Heart left ventricle (tissue), 16 donors: Measurements from ENCODE around the gene NCAPG. TPM values are rescaled to one million over a fixed set of nuclear protein-coding genes. Genes with fewer than 3 reads are reported as not detected.

Experiments used
- ATAC-seq, 4 donors: fragments of 200-7000 bp; cut with Tn5 transposase; one replicate each; pipeline ENCODE4 v1.9.1; 2020 to 2022; ENCODE audit warnings: moderate library complexity in 4 of 4, mild to moderate bottlenecking in 3 of 4, moderate number of reproducible peaks in 1 of 4
- DNase-seq, 5 donors: peaks; one replicate each; pipeline ENCODE4 v3.0.0-alpha.2; 2020
- H3K27ac ChIP-seq, 12 donors: fragments of 200-600 bp; sonication (generic) in 4 of 12; one replicate each; pipeline versions ENCODE4 v1.5.0 to v1.8.0; 2016 to 2022; ENCODE audit warnings: mild to moderate bottlenecking in 2 of 12
- H3K27me3 ChIP-seq, 9 donors: fragments of 200-600 bp; sonication (generic) in 2 of 9; one replicate each; pipeline versions ENCODE4 v1.5.1 to v1.8.0; 2016 to 2022; ENCODE audit warnings: mild to moderate bottlenecking in 3 of 9
- H3K36me3 ChIP-seq, 9 donors: fragments of 200-600 bp; sonication (generic) in 2 of 9; one replicate each; pipeline versions ENCODE4 v1.5.0 to v1.8.0; 2018 to 2022; ENCODE audit warnings: mild to moderate bottlenecking in 2 of 9
- H3K4me1 ChIP-seq, 12 donors: fragments of 200-600 bp; sonication (generic) in 4 of 12; one replicate each; pipeline versions ENCODE4 v1.5.0 to v1.8.0; 2016 to 2022; ENCODE audit warnings: mild to moderate bottlenecking in 3 of 12
- H3K4me3 ChIP-seq, 12 donors: fragments of 200-600 bp; sonication (generic) in 4 of 12; one replicate each; pipeline versions ENCODE4 v1.5.0 to v1.8.0; 2017 to 2022; ENCODE audit warnings: mild to moderate bottlenecking in 9 of 12, moderate library complexity in 4 of 12
- H3K9me3 ChIP-seq, 12 donors: fragments of 200-600 bp; sonication (generic) in 4 of 12; one replicate each; pipeline versions ENCODE4 v1.5.0 to v1.8.0; 2016 to 2022; ENCODE audit warnings: mild to moderate bottlenecking in 1 of 12
- CTCF ChIP-seq, 12 donors: fragments of 200-600 bp; sonication (generic) in 4 of 12; IDR thresholded peaks; one replicate each; pipeline versions ENCODE4 v1.5.0 to v1.8.0; 2018 to 2022; ENCODE audit warnings: antibody characterized with exemption in 12 of 12, mild to moderate bottlenecking in 5 of 12
- POLR2A ChIP-seq, 2 donors: fragments of 450-650 bp; IDR thresholded peaks; one replicate each; pipeline ENCODE4 v1.6.1; 2017; ENCODE audit warnings: antibody characterized with exemption in 2 of 2, mild to moderate bottlenecking in 2 of 2, moderate library complexity in 2 of 2
- WGBS, 4 donors: extraction: QIAGEN DNeasy Blood & Tissue Kit in 2 of 4; methylation state at CpG; one replicate each; pipeline versions ENCODE4 v1.1.5 to v1.1.7; 2013 to 2018; 5-methylcytosine and 5-hydroxymethylcytosine counted together
- intact Hi-C, 10 donors: fragments of 100-400 bp; cut with DNase I; formaldehyde crosslinking; loops; one replicate each; pipeline versions ENCODE4 v1.11.1 to v1.14.2; 2022
- polyA plus RNA-seq, 2 donors: library from polyadenylated mRNA; stranded (reverse); fragments of 200-250 nt; gene quantifications; one replicate each; pipeline ENCODE4 v1.2.3, GENCODE V29; 2013
- total RNA-seq, 9 donors: library from RNA; depleted of rRNA in 2 of 9; stranded (reverse); fragments of >200 nt in 2 of 9; fragmentation: NEBNext Ultra II Directional in 3 of 9; extraction: Animal tissue kit (Norgen Biotek cat#: 25700) in 3 of 9; gene quantifications; one replicate each; pipeline versions ENCODE4 v1.1.0 to v1.2.4, GENCODE V29; 2016 to 2023
- donor health status: ischemic (EF 13 %, LVEDD 7.1; RV severe dilation, severe dysfunction).
- donor health status: healthy with polysubstance abuse.
- donor health status: DM: no; HTN: yes; CAD: no.
- donor health status: DM: no; HTN: no; CAD: no.
- donor health status: ischemic (EF 25% LVEDD 6.9; RV normal size, moderate dysfunction).
- donor health status: ischemic (EF 25% LVEDD 5.7; RV mildly dilated, moderate dysfunction).
- donor health status: healthy.
- donor health status: DM: yes; HTN: yes; CAD: no.
- donor health status: ischemic (EF 35%, LVEDD 5.7; RV mildly dilated, moderate dysfunction).
- donor health status: nonischemic (EF 11% LVEDD 7.7; RV severe dilation, severe dysfunction).
- donor health status: DM: yes; HTN: yes; CAD: no.
- donor health status: PGD.
- donor health status: ischemic (EF 29% LVEDD 5.4; RV normal size, mild dysfunction).
- donor health status: nonischemic (EF 23%, LVEDD 6.1; RV moderate dilation, normal function).

NCAPG gene
- total and polyA plus RNA-seq, 11 donors = 0.08 to 5.4 (median 0.60) TPM; not detected in 1

GRCh38 chr4:17875402-17876070 lies 64.8 kb downstream of the NCAPG start:
- intact Hi-C loops = no loop called here
- Histone ChIP-seq H3K9me3 (no peaks in the 10 kb centered on the region), H3K27ac (no peak overlapping the region), H3K4me1 (no peaks in the 10 kb centered on the region), H3K36me3 (no peaks in the 10 kb centered on the region), H3K4me3 (no peak overlapping the region), H3K27me3 (no peaks in the 10 kb centered on the region)
- ATAC-seq (no peak), DNase-seq (no peak)
- 96 to 98% (median 97%) methylated on average over 4 of the region's 4 CpGs for WGBS, 4 donors
- TF ChIP-seq CTCF (IDR thresholded peaks at IDR 0.05) (no peak), POLR2A (IDR thresholded peaks at IDR 0.05) (no peak)

- no peak for ATAC-seq
- DNase-seq = no peak
- no peaks in the 10 kb centered on the region for H3K27me3 ChIP-seq
- H3K4me3 ChIP-seq = no peak overlapping the region
- H3K27ac ChIP-seq = no peak overlapping the region
- intact Hi-C loops = no loop called here
- H3K9me3 ChIP-seq = no peaks in the 10 kb centered on the region
- no peaks in the 10 kb centered on the region for H3K4me1 ChIP-seq
- TF ChIP-seq POLR2A (IDR thresholded peaks at IDR 0.05) (no peak), CTCF (IDR thresholded peaks at IDR 0.05) (no peak)
- no peaks in the 10 kb centered on the region for H3K36me3 ChIP-seq
- 97 to 99% (median 98%) methylated on average over 4 of the region's 4 CpGs for WGBS, 4 donors
These were observed 66.2 kb downstream of the NCAPG start for GRCh38 chr4:17876943-17877342.

- no peaks in the 10 kb centered on the region for H3K4me1 ChIP-seq
- no peaks in the 10 kb centered on the region for H3K36me3 ChIP-seq
- 88 to 95% (median 91%) methylated on average over 5 of the region's 5 CpGs for WGBS, 4 donors
- TF ChIP-seq CTCF (IDR thresholded peaks at IDR 0.05) (no peak), POLR2A (IDR thresholded peaks at IDR 0.05) (no peak)
- ATAC-seq = no peak
- H3K9me3 ChIP-seq = no peaks in the 10 kb centered on the region
- no peak for DNase-seq
- no peak overlapping the region for H3K27ac ChIP-seq
- H3K4me3 ChIP-seq = no peak overlapping the region
- intact Hi-C loops = no loop called here
- H3K27me3 ChIP-seq = no peaks in the 10 kb centered on the region
These were observed 66.9 kb downstream of the NCAPG start for GRCh38 chr4:17877661-17878060.

- ATAC-seq (no peak), DNase-seq (no peak)
- intact Hi-C loops = no loop called here
- Histone ChIP-seq H3K9me3 (no peaks in the 10 kb centered on the region), H3K4me3 (no peak overlapping the region), H3K4me1 (no peaks in the 10 kb centered on the region), H3K27ac (no peak overlapping the region), H3K36me3 (peaks cover 0 to 19% (median 7%) of the 10 kb centered on the region in 9 donors), H3K27me3 (no peaks in the 10 kb centered on the region)
- 95 to 98% (median 96%) methylated on average over 2 of the region's 2 CpGs for WGBS, 4 donors
- no peak for TF ChIP-seq CTCF (IDR thresholded peaks at IDR 0.05)
- TF ChIP-seq POLR2A (IDR thresholded peaks at IDR 0.05) = no peak
These were observed 73.3 kb downstream of the NCAPG start for GRCh38 chr4:17884063-17884462.
